Articular chondrocyte of knee joint (primary cell): ENCODE measurements around the gene C16orf95. TPM values are rescaled to one million over a fixed set of nuclear protein-coding genes. Genes with fewer than 3 reads are reported as not detected.

Experiments
- small RNA-seq: library from RNA; depleted of rRNA; stranded (forward); fragments of <200 nt; gene quantifications from one replicate; pipeline ENCODE3, GENCODE V24; 2012
- total RNA-seq: library from RNA; depleted of rRNA; stranded (reverse); fragments of >200 nt; gene quantifications from 2 replicates; pipeline ENCODE4 v1.2.3, GENCODE V29; 2012

The C16orf95 gene
- total RNA-seq: 2.1 and 3.1 TPM in 2 replicates

GRCh38 chr16:87316923-87317749 is at the start of gene C16orf95:
TSS of gene C16orf95 (minus strand) at chr16:87317392. CDS start at chr16:87317242, 150 bp downstream.

Small RNA genes within 50 kb of the gene (small RNA-seq; reads per million reads assigned to genes)
- gene AC010531.2: not detected

Other genes starting within 250 kb of the C16orf95 start
- gene FBXO31, start 66.4 kb upstream of the C16orf95 start, total RNA-seq: 25.6 and 30.6 TPM in 2 replicates
- gene MAP1LC3B, start 74.9 kb upstream of the C16orf95 start, total RNA-seq: 51.9 and 57.6 TPM in 2 replicates
- gene ZCCHC14, start 175.6 kb upstream of the C16orf95 start, total RNA-seq: 26.5 and 31.5 TPM in 2 replicates